HT-29 (cell line): ENCODE measurements around the gene ANKAR. TPM values are rescaled to one million over a fixed set of nuclear protein-coding genes. Genes with fewer than 3 reads are reported as not detected.
"Not testable (repeated sequence)": the region's sequence is repeated elsewhere in the genome, so short reads cannot be mapped to it uniquely, and the experiment has no call there.

ENCODE experiments used
- DNase-seq: peaks from one replicate; pipeline ENCODE4 v3.0.0-alpha.2; 2015; ENCODE audit warnings: low spot score
- total RNA-seq: library from RNA; depleted of rRNA; stranded (reverse); fragments of >200 nt; shearing (Covaris generic); gene quantifications from 2 replicates; pipeline ENCODE4 v1.2.3, GENCODE V29; 2014; rRNA removed

Gene ANKAR
- total RNA-seq, 1 experiment from 2014 or later, result 0.94 TPM

GRCh38 chr2:189717593-189717992 lies 43.1 kb downstream of the ANKAR start:
- not testable (repeated sequence) for DNase-seq

GRCh38 chr2:189719571-189719970 lies 45.1 kb downstream of the ANKAR start:
- no peak for DNase-seq

- no peak for DNase-seq
These were observed 48.7 kb downstream of the ANKAR start for GRCh38 chr2:189723192-189723591.

Other genes starting within 250 kb of the ANKAR start
- 24.5 and 26.7 TPM in 2 replicates for gene WDR75, start 233.2 kb upstream of the ANKAR start, total RNA-seq
- 85.1 and 87.6 TPM in 2 replicates for gene SLC40A1, start 93.9 kb upstream of the ANKAR start, total RNA-seq
- 20.0 and 20.9 TPM in 2 replicates for gene ASNSD1, start 13.2 kb upstream of the ANKAR start, total RNA-seq
- gene OSGEPL1, start 88.1 kb downstream of the ANKAR start, total RNA-seq, result 1.9 and 2.3 TPM in 2 replicates
- 29.6 and 32.9 TPM in 2 replicates for gene ORMDL1, start 109.7 kb downstream of the ANKAR start, total RNA-seq
- gene PMS1, start 109.8 kb downstream of the ANKAR start, total RNA-seq, result 6.9 and 10.4 TPM in 2 replicates